HL-60 (cell line): ENCODE data around the gene SLC2A13.

Experiments
- DNase-seq, 2 experiments: peaks; one replicate each; pipeline ENCODE4 v3.0.0-alpha.2; 2010 to 2020; ENCODE audit warnings: low read depth in 1 of 2, low spot score in 1 of 2
- H3K27ac ChIP-seq: fragments of 250-450 bp; sonication (Bioruptor Pico); replicated peaks from 2 replicates; pipeline ENCODE4 v1.5.1; 2020; ENCODE audit warnings: mild to moderate bottlenecking, moderate library complexity
- H3K27me3 ChIP-seq: fragments of 250-450 bp; sonication (Bioruptor Pico); 2 replicates; pipeline ENCODE4 v1.5.1; 2021; ENCODE audit warnings: mild to moderate bottlenecking, moderate library complexity; ENCODE audit not compliant: insufficient read depth, poor library complexity, severe bottlenecking
- H3K4me3 ChIP-seq: replicated peaks from 2 replicates; pipeline ENCODE4 v1.5.1; 2011; ENCODE audit warnings: mild to moderate bottlenecking, control low read depth, low read length; ENCODE audit not compliant: insufficient read depth
- CTCF ChIP-seq: IDR thresholded peaks from one replicate; pipeline ENCODE4 v1.5.1; 2011; ENCODE audit warnings: low read length, control low read depth, inconsistent platforms; ENCODE audit not compliant: insufficient read depth
- GABPA ChIP-seq: IDR thresholded peaks from 2 replicates; pipeline ENCODE4 v1.6.1; 2012; ENCODE audit warnings: low read depth
- POLR2AphosphoS5 ChIP-seq: IDR thresholded peaks from 2 replicates; pipeline ENCODE4 v1.6.1; 2012; ENCODE audit warnings: low read depth
- SPI1 ChIP-seq: IDR thresholded peaks from 2 replicates; pipeline ENCODE4 v1.6.1; 2012; ENCODE audit warnings: low read depth, mild to moderate bottlenecking, borderline replicate concordance
- TF ChIP-seq, protein P1 (sequence below): IDR thresholded peaks from 2 replicates; pipeline ENCODE4 v1.6.1; 2012; ENCODE audit warnings: low read depth; ENCODE audit not compliant: insufficient replicate concordance

SLC2A13 gene

DNA sequence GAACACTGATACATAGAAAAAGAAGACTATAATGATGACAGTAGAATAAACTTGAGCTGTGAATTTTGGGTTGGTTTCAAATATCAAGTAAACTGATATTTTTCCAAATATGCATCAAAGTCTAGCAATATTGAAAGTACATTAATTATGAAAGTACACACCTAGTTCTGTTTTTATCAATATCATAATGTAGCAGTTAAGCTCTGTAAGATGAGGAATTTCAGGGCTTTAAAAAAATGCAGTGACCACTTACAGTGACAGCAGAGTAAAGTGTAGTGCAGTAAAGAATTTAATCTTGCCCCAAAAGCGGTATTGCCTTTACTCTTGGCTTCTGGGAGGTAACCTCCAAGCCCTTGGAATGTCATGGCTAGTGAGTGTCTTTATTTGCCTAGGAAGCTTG lies 383.4 kb downstream of the SLC2A13 start:
- Histone ChIP-seq H3K27ac (no peak overlapping the region), H3K4me3 (no peak overlapping the region), H3K27me3 (no peaks in the 10 kb centered on the region)
- TF ChIP-seq SPI1 (no peak), CTCF (no peak), GABPA (no peak), POLR2AphosphoS5 (no peak)
- TF ChIP-seq, protein P1, sequence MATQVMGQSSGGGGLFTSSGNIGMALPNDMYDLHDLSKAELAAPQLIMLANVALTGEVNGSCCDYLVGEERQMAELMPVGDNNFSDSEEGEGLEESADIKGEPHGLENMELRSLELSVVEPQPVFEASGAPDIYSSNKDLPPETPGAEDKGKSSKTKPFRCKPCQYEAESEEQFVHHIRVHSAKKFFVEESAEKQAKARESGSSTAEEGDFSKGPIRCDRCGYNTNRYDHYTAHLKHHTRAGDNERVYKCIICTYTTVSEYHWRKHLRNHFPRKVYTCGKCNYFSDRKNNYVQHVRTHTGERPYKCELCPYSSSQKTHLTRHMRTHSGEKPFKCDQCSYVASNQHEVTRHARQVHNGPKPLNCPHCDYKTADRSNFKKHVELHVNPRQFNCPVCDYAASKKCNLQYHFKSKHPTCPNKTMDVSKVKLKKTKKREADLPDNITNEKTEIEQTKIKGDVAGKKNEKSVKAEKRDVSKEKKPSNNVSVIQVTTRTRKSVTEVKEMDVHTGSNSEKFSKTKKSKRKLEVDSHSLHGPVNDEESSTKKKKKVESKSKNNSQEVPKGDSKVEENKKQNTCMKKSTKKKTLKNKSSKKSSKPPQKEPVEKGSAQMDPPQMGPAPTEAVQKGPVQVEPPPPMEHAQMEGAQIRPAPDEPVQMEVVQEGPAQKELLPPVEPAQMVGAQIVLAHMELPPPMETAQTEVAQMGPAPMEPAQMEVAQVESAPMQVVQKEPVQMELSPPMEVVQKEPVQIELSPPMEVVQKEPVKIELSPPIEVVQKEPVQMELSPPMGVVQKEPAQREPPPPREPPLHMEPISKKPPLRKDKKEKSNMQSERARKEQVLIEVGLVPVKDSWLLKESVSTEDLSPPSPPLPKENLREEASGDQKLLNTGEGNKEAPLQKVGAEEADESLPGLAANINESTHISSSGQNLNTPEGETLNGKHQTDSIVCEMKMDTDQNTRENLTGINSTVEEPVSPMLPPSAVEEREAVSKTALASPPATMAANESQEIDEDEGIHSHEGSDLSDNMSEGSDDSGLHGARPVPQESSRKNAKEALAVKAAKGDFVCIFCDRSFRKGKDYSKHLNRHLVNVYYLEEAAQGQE = no peak
- DNase-seq = no peak

- Histone ChIP-seq H3K27ac (no peak overlapping the region), H3K27me3 (no peaks in the 10 kb centered on the region), H3K4me3 (no peak overlapping the region)
- DNase-seq = no peak
- TF ChIP-seq GABPA (no peak), SPI1 (no peak), POLR2AphosphoS5 (no peak)
- TF ChIP-seq, protein P1 = no peak
Observed at GRCh38 chr12:39713552-39713951, 392.3 kb downstream of the SLC2A13 start.

GRCh38 chr12:39712334-39712733 lies 393.5 kb downstream of the SLC2A13 start:
- TF ChIP-seq SPI1 (no peak), CTCF (no peak), GABPA (no peak), POLR2AphosphoS5 (no peak)
- TF ChIP-seq, protein P1 = no peak
- DNase-seq = no peak

More at GRCh38 chr12:39712334-39712733, 393.5 kb downstream of the SLC2A13 start:
- H3K27ac ChIP-seq = no peak overlapping the region
- H3K27me3 ChIP-seq = no peaks in the 10 kb centered on the region
- H3K4me3 ChIP-seq = no peak overlapping the region
